Skeletal muscle tissue (tissue), 4 donors: ENCODE data around the gene PPP1R16B. TPM values are rescaled to one million over a fixed set of nuclear protein-coding genes. Genes with fewer than 3 reads are reported as not detected.
"Not testable (repeated sequence)": the region's sequence is repeated elsewhere in the genome, so short reads cannot be mapped to it uniquely, and the experiment has no call there.

ENCODE experiments used
- H3K27ac ChIP-seq: one replicate; pipeline ENCODE4 v1.7.0; 2013; ENCODE audit warnings: mild to moderate bottlenecking, low read depth, low read length, inconsistent platforms
- H3K27me3 ChIP-seq, 3 donors: one replicate each; pipeline ENCODE4 v1.7.0; 2013; ENCODE audit warnings: low read length in 3 of 3; ENCODE audit not compliant: control insufficient read depth in 3 of 3, insufficient read depth in 3 of 3
- H3K36me3 ChIP-seq, 3 donors: one replicate each; pipeline ENCODE4 v1.7.0; 2013; ENCODE audit warnings: low read length in 3 of 3; ENCODE audit not compliant: control insufficient read depth in 3 of 3, insufficient read depth in 3 of 3
- H3K4me1 ChIP-seq, 3 donors: one replicate each; pipeline ENCODE4 v1.7.0; 2013; ENCODE audit warnings: low read length in 3 of 3, mild to moderate bottlenecking in 3 of 3; ENCODE audit not compliant: control insufficient read depth in 3 of 3, insufficient read depth in 3 of 3
- H3K4me3 ChIP-seq, 3 donors: one replicate each; pipeline ENCODE4 v1.7.0; 2013; ENCODE audit warnings: low read length in 3 of 3
- H3K9ac ChIP-seq, 3 donors: one replicate each; pipeline ENCODE4 v1.7.0; 2013; ENCODE audit warnings: low read length in 3 of 3, mild to moderate bottlenecking in 3 of 3, moderate library complexity in 2 of 3, low read depth in 1 of 3
- H3K9me3 ChIP-seq, 3 donors: one replicate each; pipeline ENCODE4 v1.7.0; 2013; ENCODE audit warnings: low read length in 3 of 3; ENCODE audit not compliant: control insufficient read depth in 3 of 3
- total RNA-seq: library from RNA; depleted of rRNA; stranded (reverse); fragments of >200 nt; gene quantifications from one replicate; pipeline ENCODE4 v1.2.3, GENCODE V29; 2014
- donor health status: Osteomylitis.

Gene PPP1R16B
- total RNA-seq, 1 donor from 2014 or later = 4.2 TPM

- Histone ChIP-seq H3K27me3 (peaks cover 0 to 3% (median 0%) of the 10 kb centered on the region in 3 donors), H3K27ac (no peak overlapping the region), H3K9me3 (no peaks in the 10 kb centered on the region), H3K4me3 (no peak overlapping the region), H3K4me1 (no peaks in the 10 kb centered on the region), H3K36me3 (no peaks in the 10 kb centered on the region), H3K9ac (no peak overlapping the region)
Measured at GRCh38 chr20:38790200-38791053, 15.1 kb upstream of the PPP1R16B start.

- Histone ChIP-seq H3K9ac (no peak overlapping the region), H3K9me3 (no peaks in the 10 kb centered on the region), H3K27me3 (peaks cover 0 to 3% (median 0%) of the 10 kb centered on the region in 3 donors), H3K4me1 (no peaks in the 10 kb centered on the region), H3K4me3 (no peak overlapping the region), H3K27ac (no peak overlapping the region), H3K36me3 (no peaks in the 10 kb centered on the region)
Measured at GRCh38 chr20:38791291-38791690, 14.2 kb upstream of the PPP1R16B start.

- peaks cover 0 to 3% (median 0%) of the 10 kb centered on the region in 3 donors for H3K27me3 ChIP-seq
Measured at GRCh38 chr20:38791940-38792339, 13.6 kb upstream of the PPP1R16B start.

GRCh38 chr20:38794057-38794456 is 11.4 kb upstream of the PPP1R16B start:
- H3K4me3 ChIP-seq, H3K27me3 ChIP-seq, H3K36me3 ChIP-seq, H3K4me1 ChIP-seq, H3K9ac ChIP-seq, H3K27ac ChIP-seq, H3K9me3 ChIP-seq: not testable (repeated sequence)

More at GRCh38 chr20:38791940-38792339, 13.6 kb upstream of the PPP1R16B start:
- H3K4me3 ChIP-seq = no peak overlapping the region
- no peaks in the 10 kb centered on the region for H3K4me1 ChIP-seq
- H3K36me3 ChIP-seq = no peaks in the 10 kb centered on the region
- H3K9ac ChIP-seq = no peak overlapping the region
- no peaks in the 10 kb centered on the region for H3K9me3 ChIP-seq
- no peak overlapping the region for H3K27ac ChIP-seq

DNA sequence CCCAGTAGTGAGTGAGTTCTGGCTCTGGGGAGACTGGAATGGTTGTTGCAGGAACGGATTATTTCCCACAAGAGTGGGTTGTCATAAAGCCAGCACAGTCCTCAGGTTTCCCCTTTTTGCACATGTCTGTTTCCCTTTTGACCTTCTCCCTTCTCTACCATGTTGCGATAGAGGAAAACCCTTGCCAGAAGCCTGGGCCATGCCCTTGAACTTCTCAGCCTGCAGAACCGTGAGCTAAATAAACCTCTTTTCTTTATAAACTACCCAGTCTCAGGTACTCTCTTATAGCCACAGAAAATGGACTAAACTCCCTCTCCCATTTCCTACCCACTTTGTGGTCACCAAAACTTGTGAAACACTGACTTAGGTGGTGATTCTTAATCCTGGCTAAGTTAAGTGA is 7.2 kb upstream of the PPP1R16B start:
- no peaks in the 10 kb centered on the region for H3K9me3 ChIP-seq
- peaks cover 0 to 3% (median 0%) of the 10 kb centered on the region in 3 donors for H3K4me1 ChIP-seq
- no peak overlapping the region for H3K4me3 ChIP-seq
- no peaks in the 10 kb centered on the region for H3K27me3 ChIP-seq
- no peak overlapping the region for H3K9ac ChIP-seq
- H3K27ac ChIP-seq = no peak overlapping the region
- H3K36me3 ChIP-seq = no peaks in the 10 kb centered on the region

DNA sequence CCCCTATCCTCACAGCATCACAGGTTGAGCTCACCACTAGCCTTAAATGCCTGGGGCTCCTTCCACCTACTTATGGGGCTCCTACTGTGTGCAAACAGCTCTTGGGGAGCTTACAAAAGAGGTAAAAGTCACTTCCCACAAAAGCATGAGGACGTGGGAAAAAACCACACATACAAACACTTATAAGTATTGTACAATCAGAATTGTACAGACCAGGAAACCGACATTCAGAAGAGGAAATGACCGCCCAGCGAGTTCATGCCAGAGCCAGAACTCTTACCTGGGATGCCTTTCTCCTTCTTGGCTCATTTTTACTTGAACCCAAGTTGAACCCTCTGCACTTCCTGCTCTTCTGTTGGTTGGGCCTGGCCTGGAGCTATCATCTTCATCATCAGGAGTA is 6.3 kb upstream of the PPP1R16B start:
- Histone ChIP-seq H3K27me3 (no peaks in the 10 kb centered on the region), H3K9ac (no peak overlapping the region), H3K4me3 (no peak overlapping the region), H3K27ac (peak overlapping the region; percentile 40), H3K4me1 (peaks cover 0 to 3% (median 0%) of the 10 kb centered on the region in 3 donors), H3K36me3 (no peaks in the 10 kb centered on the region), H3K9me3 (no peaks in the 10 kb centered on the region)

DNA sequence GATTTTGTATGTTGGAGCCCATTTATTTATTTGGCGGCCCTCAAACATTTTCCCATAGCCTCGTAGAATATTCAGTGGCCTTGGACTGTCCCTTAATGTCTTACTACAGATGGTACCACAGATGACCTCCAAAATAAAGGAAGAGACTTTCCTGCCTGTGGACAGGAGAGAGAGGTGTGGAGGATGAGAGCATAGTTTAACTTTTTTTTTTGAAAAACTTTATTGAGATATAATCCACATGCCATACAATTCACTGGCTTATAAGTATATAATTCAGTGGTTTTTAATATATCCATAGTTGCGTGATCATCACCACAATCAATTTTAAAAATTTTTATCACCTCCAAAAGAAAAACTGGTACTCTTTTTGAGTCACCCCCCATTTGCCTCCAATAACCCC is 4.6 kb upstream of the PPP1R16B start:
- Histone ChIP-seq H3K9ac (no peak overlapping the region), H3K4me3 (no peak overlapping the region), H3K27ac (no peak overlapping the region), H3K27me3 (peaks cover 3 to 10% (median 4%) of the 10 kb centered on the region in 3 donors), H3K4me1 (peaks cover 0 to 5% (median 0%) of the 10 kb centered on the region in 3 donors), H3K9me3 (no peaks in the 10 kb centered on the region), H3K36me3 (no peaks in the 10 kb centered on the region)

DNA sequence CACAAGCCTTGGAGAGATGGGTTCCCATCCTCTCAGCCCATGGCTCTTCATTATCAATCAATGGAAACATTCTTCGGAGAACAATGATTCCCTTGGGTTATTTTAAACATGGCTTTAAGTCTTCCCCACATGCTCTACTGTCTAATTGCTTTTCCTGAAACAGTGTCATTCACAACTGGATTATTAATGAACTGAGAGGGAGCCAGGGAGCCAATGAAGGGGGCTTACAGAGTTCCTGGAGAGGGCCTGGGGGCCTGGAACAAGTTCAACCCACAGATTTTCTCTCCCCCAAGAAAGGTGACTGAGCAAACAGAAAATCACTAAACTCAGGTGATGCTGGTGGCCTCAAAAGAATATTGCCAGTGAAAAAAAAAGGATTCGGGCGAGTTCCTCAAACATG is 1.3 kb upstream of the PPP1R16B start:
- Histone ChIP-seq H3K4me1 (peaks cover 5 to 15% (median 15%) of the 10 kb centered on the region in 3 donors), H3K9ac (no peak overlapping the region), H3K27ac (peak overlapping the region; percentile 60)

GRCh38 chr20:38804682-38805501 is 605 bp upstream of the PPP1R16B start:
- no peaks in the 10 kb centered on the region for H3K36me3 ChIP-seq
- peak overlapping the region; percentile 60 for H3K27ac ChIP-seq
- peaks cover 31 to 41% (median 40%) of the 10 kb centered on the region in 3 donors for H3K27me3 ChIP-seq
- peak overlapping the region in 1 of 3 donors; percentile 45 for H3K4me3 ChIP-seq
- peak overlapping the region in 1 of 3 donors; percentile 33 for H3K9ac ChIP-seq
- no peaks in the 10 kb centered on the region for H3K9me3 ChIP-seq
- peaks cover 5 to 15% (median 12%) of the 10 kb centered on the region in 3 donors for H3K4me1 ChIP-seq

More for the DNA sequence above, 1.3 kb upstream of the PPP1R16B start:
- Histone ChIP-seq H3K36me3 (no peaks in the 10 kb centered on the region), H3K9me3 (no peaks in the 10 kb centered on the region), H3K27me3 (peaks cover 29 to 37% (median 36%) of the 10 kb centered on the region in 3 donors), H3K4me3 (no peak overlapping the region)
